Erythroblast (primary cell): Measurements from ENCODE around the gene TSN.

Experiments
- GATA1 ChIP-seq: IDR thresholded peaks from 2 replicates; pipeline ENCODE4 v1.6.1; 2011; ENCODE audit warnings: low read depth, mild to moderate bottlenecking, control low read depth, low read length, moderate library complexity
- POLR2A ChIP-seq: IDR thresholded peaks from 2 replicates; pipeline ENCODE4 v1.6.1; 2011; ENCODE audit warnings: mild to moderate bottlenecking, low read length

DNA sequence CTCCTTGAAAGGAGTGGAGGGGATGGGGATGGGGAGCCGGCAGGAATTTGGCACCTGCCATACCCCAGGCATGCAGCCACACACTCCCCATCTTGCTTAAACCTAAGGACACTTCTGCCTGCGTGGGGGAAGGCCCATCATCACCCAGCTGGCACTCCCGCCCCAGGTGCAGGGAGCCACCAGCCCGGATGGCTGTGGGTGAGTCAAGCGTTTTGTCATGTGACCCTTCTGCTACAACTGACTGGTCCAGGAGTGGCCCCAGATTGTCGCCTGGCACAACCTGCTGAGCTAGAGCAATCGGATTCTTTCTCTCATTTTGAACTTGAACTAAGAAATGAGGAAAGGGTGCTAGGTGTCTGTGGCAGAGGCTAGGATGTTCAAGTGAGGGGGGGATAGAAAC is 61.3 kb downstream of the TSN start:
- no peak for TF ChIP-seq POLR2A
- TF ChIP-seq GATA1: no peak
